Suppressor macrophage (primary cell): ENCODE results near the gene ISCU.
A peak's percentile ranks its signal among the peaks of the same experiment; 100 is the strongest.
"Not testable (repeated sequence)": the region's sequence is repeated elsewhere in the genome, so short reads cannot be mapped to it uniquely, and the experiment has no call there.

ENCODE experiments used
- DNase-seq, 4 experiments: peaks; one replicate each; pipeline ENCODE4 v3.0.0-alpha.2; 2020 to 2022

Gene ISCU

DNA sequence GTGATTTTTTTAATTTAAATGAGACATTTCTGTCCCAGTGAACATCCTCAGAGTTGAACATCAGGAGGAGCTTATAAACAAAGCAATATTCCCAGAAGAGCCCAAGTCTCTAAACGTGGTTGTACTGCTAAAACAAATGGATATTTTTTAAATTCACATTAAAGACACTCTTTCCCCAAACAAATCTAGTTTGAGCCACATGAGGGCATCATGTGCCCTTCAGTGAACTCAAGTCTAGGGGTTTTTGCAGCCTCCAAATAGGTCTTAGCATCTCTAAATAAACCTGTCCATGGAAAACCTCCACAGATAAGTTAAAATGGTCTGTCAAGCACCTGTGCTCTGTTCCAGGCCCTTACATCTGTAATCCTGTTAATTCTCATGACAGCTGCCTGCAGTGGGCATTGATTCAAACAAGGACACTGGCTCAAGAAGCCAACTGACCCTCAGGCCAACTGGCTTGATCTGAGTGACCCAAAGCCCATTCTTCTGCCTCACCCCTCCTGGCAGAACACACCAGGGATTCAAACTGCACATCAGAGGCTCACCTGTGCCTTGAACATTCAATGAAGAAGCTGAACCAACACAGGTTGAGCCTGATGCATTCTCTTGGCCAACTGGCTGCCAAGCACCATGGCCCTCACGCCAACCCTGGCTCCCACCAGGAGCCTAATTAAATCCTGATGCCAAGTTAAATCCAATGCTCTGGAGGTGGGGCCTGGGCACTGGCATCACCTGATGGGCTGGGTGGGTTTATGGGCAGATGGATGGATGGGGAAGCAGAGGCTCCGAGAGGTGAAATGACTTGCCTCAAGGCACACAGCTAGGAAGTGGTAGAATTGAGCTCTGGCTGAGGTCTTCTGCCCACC, 8.6 kb downstream of the ISCU start:
- peak; percentile 23 to 62 (median 40) for DNase-seq

DNA sequence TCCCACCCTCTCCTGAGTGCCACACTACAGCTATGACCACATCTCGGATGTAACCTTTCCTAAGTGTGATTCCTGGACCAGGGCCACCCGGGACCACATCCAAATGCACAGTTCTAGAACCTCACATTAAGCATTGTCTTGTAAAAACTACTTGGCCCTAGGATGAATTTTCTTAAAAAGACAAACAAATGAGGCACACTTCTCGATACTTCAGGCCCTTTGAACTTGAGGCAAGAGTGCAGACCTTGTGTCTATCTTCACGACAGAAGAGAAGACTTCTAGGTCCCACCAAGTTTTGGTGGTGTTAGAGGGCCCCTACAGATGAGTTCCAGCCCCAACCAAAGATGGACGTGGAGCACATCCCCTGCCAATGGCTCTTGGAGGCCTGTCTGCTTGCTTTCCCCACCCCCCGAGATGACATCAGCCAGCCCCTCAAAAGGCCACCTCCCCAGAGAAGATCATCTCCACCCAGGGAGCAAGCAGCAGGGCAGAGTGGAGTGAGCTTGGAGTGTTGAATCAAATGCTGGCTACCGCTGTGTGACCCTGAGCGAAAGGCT, 9.3 kb downstream of the ISCU start:
- DNase-seq: no peak

DNA sequence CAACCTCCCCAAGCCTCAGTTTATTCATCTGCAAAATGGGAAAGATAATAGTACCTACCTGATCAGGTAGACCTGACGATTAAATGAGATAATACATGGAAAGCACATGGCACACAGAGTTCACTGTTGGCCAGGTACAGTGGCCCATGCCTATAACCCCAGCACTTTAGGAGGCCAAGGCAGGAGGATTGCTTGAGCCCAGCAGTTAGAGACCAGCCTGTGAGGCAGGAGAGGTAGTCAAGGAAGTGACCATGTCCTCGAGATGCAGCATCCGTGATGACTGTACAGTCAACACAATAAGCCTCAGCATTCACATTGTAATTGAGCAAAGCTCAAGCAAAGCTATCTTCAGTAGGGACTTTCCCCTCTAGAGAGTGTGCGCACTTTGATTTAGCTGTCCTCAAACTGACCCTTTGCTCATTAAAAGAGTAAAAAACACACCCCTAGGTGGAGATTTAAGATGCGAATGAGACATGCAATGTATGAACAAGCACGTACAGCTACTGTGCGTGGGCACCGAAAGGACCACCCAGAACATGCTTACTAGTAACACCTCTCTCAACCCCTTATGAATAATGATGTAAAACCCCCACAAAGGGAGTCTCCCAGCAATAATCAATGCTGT, 9.9 kb downstream of the ISCU start:
- DNase-seq: peak in 2 of 4 experiments; percentile 28

DNA sequence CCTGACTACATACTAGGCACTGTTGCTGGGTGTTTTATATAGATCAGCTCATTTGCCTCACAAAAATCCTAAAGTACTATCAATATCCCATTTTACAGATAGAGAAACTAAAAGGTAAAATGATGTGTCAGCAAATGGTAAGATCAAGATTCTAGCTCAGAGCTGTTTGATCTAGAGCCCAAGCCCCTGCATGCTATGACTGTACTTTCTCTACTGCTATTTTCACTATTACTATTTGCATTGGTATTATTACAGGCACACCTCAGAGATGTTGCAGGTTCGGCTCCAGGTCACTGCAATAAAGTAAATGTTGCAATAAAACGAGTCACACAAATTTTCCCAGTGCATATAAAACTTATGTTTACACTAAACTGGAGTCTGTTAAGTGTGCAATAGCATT, 10.9 kb downstream of the ISCU start:
- DNase-seq: no peak

DNA sequence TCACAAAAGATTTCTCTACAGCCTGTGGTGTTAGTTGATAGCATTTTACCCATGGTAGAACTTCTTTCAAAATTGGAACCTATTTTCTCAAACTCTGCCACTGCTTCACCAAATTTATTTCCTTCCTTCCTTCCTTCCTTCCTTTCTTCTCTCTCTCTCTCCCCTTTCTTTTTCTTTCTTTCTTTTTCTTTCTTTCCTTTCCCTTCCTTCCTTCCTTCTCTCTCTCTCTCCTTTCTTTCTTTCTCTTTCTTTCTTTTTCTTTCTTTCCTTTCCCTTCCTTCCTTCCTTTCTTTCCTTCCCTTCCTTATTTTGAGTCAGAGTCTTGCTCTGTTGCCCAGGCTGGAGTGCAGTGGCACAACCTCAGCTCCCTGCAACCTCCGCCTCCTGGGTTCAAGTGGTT, 11.9 kb downstream of the ISCU start:
- DNase-seq: not testable (repeated sequence)

DNA sequence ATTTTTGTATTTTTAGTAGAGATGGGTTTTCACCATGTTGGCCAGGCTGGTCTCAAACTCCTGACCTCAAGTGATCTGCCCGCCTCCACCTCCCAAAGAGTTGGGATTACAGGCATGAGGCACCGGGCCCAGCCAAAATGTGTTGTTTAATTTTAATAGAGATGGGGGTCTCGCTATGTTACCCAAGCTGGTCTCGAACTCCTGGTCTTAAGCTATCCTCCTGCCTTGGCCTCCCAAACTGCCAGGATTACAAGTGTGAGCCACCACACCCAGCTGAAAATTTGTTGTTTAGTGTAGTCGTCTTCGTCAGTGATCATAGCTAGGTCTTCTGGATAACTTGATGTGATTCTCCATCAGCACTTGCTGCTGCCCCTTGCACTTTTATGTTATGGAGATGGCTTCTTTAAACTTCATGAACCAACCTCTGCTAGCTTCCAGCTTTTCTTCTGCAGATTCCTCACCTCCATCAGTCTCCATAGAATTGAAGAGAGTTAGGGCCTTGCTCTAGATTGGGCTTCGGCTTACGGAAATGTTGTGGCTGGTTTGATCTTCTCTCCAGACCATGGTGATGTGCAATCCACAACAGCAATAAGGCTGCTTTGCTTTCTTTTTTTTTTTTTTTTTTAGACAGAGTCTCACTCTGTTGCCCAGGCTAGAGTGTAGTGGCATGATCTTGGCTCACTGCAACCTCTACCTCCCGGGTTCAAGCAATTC, 13.0 kb downstream of the ISCU start:
- DNase-seq: no peak

DNA sequence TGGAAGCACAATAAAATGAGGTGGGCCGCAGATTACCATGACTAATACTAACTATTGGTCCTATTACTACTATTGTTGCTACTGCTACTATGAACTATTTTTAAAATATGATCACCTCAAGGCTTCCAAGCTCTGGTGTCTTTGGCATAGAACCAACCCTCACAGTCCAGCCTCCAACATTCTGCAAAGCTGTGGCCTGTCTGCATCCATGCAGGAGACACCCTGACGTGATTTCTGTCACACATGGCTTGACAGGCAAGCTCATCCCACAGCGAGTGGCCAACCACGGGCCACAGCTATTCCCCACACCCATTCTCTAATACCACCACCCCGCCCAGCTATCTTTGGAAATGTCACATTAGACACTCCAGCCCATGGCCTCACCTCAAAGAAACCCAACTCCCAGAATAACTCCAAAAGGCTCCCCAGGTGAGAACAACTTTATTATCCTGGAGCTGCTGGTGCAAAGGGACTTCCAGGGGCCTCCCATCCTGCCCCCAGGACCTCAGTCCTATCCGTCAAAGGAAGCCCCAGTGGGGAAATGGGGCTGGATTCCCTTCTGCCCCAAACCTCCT, 14.4 kb downstream of the ISCU start:
- no peak for DNase-seq

DNA sequence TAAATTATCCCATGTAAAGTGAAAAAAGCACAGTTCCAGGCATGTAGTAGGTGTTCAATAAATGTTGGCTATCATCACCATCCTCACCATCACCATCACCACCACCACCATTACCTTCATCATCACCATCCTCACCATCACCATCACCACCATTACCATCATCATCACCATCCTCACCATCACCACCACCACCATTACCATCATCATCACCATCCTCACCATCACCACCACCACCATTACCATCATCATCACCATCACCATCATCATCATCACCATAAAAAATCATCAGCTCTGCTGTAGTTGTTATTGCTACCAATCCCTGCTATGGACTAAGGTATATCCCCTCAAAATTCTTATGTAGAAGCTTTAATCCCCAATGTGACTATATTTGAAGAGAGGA, 15.1 kb downstream of the ISCU start:
- no peak for DNase-seq

DNA sequence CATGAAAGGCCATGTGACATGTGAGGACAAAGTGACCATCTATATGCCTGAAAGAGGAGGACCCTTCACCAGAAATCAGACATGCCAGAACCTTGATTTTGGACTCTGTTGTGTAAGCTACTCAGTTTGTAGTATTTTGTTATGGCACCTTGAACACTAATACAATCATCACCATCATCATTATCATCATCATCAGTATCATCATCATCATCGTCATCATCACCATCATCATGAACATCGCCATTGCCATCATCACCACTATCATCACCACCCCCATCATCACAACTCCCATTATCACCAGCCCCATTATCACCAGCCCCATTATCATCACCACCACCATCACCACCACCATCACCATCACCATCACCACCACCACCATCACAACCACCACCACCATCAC, 15.9 kb downstream of the ISCU start:
- DNase-seq: no peak

DNA sequence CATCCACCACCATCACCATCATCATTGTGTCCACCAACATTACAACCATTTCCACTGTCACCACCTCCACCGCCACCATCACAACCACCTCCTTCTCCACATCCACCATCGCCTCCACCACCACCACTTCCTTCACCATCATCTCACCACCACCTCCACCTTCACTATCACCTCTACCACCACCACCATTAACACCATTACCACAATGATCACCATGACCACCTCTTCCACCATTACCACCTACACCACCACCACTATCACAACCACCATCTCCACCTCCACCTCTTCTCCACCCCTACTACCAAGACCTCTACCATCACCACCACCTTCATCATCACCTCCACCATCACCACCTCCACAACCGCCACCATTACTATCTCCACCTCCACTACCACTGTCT, 16.4 kb downstream of the ISCU start:
- DNase-seq: no peak

DNA sequence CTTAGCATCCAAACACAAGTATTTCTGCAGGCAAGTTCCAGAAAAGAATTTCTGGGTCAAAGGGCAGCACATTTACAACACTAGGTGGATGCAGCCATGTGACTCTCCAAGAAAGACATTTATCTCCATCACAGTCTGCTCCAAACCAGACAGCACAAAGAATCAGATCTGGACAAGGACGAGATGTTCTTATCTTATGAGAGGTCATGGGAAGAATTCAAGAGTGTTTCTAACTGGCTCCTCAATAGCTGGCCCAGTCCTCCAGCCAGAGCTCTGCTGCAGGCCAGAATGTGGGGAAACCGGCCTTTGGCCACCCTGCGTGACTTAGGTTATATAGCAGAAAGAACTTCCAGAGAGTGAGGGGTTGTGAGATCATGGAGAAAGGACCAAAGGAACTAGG, 18.1 kb downstream of the ISCU start:
- no peak for DNase-seq

DNA sequence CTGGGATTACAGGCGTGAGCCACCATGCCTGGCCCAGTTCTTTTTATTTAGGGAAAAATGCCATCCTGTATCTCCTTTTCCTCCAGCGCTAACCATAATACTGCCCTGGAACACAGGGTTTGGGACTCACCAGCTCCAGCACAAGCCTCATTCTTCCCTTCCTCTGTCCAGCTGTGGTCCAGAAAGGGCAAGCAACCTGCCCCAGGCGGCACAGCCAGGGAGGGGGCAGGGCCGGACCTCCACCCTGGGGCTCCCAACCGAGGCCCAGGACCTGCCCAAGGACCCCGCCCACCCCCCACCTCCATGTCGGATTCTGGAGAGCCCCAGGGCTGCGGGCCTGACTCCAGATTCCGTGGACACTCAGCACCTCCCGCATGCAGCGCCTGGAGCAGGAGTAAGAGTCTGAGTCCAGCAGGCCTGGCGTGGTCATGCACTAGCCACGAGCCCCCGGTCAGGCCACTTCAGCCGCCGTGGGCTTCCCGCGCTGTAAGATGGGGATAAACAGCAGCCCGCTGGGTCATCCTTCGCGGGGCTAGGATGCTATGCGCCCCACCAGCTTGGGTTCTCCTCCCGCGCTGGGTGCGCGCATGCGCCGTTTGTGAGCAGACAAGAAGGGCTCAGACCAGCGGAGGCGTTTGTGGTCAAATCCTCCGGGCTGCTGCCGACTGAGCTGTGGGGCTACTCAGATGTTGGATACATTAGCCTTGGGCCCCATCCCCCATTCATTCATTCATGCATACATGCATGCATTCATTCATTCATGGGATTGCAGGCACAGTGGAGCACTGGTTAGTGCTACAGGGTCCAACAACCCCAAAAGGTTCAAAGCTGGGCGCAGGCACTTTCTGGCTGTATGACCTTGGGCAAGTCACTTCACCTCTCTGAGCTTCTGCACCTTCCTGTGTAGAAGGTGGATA, 19.2 kb downstream of the ISCU start:
- DNase-seq: no peak

DNA sequence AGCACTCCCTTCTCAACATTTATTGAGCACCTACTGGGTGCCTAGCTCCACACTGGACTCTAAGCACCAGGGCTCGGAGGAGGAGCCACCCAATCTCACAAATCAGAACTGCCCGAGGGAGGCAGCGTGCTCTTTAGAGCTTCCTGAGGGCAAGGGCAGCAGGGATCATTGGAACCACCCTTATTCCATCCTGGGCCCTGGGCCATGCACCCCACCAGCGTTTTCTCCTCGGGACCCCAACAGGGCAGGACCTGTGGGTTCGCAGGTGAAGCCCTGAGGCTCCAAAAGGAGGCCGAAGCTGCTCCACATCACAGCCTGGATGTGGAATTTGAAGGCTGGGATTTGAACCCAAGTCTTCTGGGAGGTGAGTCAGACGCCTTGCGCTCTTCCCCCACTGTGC, 20.1 kb downstream of the ISCU start:
- DNase-seq: no peak

DNA sequence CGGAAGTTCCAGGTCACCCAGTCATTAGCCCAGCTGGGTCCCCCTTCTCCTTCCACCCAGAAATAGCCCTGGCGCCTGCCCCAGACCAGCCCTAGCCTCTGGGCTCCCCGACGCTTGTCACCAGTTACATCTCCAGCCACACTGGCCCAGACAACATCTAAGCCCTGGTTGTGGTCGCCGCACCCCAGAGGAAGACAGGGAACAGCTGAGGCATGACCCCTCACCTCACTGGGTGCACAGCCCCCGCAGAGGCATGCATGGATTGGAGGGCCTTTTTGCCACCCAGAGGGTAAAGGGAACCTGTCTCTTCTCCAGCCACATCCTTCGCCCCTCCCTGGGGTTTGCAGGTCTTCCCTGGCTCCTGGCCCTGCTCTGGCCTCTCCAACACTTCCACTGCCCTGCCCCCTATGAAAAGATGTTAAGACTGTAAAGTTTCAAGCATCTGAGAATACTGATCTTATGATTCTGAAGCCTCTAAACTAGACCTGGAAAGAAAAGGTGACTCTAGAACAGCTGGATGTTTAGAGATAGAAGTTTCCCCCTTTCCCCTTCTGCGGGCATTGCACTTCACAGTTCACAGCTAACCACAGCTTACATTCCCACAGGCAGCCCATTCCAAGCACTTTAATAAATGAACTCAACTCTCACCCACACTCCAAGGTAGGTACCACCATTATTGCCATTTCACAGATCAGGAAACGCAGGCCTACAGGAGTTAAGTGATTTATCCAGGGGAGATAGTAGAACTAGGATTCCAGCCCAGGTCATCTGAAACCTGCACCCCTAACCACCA, 20.8 kb downstream of the ISCU start:
- DNase-seq: no peak

DNA sequence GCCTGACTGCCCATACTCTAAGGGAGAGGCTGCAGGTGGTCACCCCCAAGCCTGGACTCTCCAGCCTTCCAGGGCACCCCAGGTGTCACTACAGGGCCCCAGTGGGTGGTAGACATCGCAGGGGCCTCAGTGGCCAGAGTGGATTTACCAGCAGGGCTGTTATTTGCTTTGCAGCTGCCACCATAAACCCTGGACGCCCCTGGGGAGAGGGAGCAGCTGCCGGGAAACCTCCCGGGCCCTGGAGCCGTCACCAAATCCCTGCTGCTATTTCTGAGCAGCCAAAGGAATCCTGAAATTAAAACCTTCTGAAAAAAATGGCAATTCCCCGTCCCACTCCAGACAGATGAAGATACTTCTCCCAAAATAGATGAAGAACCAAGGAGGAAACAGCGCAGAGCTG, 21.6 kb downstream of the ISCU start:
- DNase-seq: no peak

DNA sequence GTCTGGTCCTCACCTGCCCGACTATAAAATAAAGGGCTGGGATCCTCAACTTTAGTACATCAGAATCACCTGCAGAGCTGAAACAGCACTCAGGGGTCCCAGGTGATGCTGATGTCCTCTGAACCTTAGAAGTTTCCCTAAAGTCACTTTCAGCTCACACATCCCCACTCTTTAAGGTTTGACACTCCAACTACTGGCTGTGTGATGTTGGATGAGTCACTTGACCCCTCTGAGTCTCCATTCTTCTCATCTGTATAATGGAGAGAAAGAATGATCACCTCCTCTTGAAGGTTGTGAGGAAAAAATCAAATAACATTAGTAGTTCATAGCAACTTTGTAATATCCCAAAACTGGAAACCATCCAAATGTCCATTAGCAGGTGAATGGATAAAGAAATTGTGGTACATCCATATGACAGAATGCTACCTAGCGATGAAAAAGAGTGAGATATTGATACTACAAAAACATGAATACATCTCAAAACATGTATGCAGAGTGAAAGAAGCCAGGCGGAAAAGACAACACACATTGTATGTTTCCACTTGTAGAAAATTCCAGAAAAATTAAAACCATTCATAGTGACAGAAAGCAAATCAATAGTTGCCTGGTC, 22.2 kb downstream of the ISCU start:
- no peak for DNase-seq

DNA sequence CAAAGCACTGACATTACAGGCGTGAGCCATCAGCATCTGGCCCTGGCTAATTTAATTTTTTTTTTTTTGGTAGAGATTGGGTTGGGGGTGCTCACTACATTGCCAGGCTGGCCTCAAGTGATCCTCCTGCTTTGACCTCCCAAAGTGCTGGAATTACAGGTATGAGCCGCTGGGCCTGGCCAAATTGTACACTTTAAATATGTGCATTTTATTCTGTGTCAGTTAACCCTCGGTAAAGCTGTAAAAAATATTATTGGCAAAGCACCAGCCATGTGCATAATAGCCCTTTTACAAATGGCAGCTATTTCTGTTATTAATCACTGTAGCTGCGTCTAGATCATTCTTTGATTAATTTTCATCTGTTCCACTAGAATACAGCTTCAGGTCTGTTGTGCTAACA, 23.5 kb downstream of the ISCU start:
- no peak for DNase-seq

DNA sequence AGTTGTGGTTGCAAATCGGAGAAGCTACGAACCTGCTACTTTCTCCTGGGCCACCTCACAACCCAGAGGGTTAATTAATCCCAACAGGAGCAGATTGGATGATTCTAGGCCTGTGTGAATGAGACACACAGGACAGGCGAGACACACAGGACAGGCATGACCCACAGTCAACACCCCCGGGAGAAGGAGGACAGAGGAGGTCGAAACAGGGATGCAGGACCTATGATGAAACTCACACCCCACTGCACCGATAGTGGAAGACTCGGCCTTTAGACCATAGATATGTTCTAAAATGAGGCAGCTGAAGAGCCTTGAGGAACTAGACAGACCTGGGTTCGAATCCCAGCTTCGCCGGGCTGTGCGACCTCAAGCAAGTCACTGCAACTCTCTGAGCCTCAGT, 23.9 kb downstream of the ISCU start:
- DNase-seq: no peak

DNA sequence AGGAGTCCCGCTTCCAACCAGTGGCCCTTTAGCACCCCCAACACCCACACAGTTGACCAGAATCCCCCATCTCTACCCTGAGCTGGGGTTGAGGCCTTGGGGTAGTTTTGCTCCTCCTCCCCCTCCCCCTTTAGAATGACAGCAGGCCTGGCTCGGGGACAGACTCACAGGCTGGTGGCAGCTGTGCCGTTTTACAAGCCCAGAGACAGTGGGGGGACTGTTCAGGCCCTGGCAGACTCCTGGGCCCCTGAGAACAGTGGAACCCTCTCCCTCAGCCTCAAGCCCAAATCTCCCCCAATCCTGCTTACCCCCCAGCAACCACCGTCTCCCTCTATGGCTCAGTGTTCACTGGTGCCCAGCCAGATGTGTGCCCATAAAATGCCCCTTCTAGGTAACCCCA, 25.4 kb downstream of the ISCU start:
- no peak for DNase-seq

DNA sequence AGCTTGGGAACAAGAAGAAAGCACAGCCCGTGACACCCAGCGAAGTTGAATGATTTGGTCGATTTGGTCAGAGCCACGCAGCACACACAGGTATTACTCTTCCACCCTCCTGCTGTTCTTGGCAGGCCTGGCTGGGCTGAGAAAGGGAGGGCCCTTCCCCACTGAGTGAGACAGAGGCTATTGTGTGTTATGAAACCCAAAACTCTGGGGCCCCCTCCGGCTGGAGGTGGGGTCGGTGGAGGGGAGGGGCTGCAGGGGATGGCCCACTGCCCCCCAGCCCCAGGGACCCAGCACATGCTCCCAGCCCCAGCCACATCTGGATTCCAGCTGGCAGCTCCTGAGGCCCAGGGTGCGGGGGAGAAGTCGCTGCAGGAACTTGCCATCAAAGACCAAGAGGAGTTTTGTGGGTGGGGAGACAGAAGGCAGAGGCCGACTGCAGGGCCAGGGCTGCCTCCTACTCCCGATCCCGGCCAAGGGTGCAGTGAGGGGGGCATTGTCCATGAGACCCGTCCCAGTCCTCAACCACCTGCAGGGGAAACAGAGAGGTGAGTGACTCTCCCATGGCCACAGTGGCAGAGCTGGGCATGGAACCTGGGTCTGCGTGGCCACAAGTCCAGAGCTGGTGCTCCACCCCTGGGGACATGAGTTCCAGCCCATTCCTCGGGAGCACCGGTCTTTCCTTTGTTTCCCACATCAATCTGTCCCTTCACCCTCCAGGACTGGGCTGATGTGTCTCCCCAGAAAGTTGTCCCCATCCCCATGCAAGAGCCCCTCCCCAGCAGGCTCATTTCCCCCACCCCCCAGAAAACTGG, 26.8 kb downstream of the ISCU start:
- no peak for DNase-seq
